Left renal pelvis (tissue), 4 donors: Measurements from ENCODE around the gene IFIH1. TPM values are rescaled to one million over a fixed set of nuclear protein-coding genes. Genes with fewer than 3 reads are reported as not detected.

ENCODE experiments used
- DNase-seq, 4 donors: peaks; one replicate each; pipeline ENCODE4 v3.0.0-alpha.2; 2013; ENCODE audit warnings: low read depth in 4 of 4, low spot score in 3 of 4
- polyA plus RNA-seq, 4 donors: library from polyadenylated mRNA; unstranded; fragments of 120-200 nt; gene quantifications; one replicate each; pipeline ENCODE4 v1.2.1, GENCODE V29; 2013; ENCODE audit not compliant: insufficient read length in 4 of 4

The IFIH1 gene
- polyA plus RNA-seq, 4 donors, result 4.9 to 8.4 (median 6.4) TPM

GRCh38 chr2:162261032-162261945 is 57.2 kb downstream of the IFIH1 start:
- no peak for DNase-seq

DNA sequence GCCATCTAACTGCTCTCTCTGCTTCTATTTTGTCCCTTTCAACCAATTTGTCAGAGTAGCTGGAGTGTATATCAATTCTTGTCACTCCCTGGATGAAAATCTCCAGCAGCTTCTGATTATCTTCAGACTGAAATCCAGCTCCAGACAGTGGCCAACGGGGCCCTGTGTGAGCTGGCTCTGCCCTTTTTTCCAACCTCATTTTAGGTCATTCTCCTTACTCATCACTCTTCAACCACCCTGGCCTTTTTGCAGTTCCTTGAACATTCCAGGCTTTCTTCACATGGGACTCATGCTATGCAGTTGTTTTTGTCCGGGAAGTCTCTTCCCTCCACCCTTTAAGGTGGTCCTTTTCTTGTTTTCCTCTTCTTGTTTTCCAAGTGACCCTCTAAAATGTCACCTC is 59.8 kb downstream of the IFIH1 start:
- no peak for DNase-seq

- DNase-seq, result no peak
Measured at GRCh38 chr2:162258169-162258568, 60.3 kb downstream of the IFIH1 start.

- DNase-seq, result no peak
Measured at GRCh38 chr2:162257425-162257824, 61.1 kb downstream of the IFIH1 start.

- no peak for DNase-seq
Measured at GRCh38 chr2:162256591-162256991, 61.9 kb downstream of the IFIH1 start.

- DNase-seq, result no peak
Measured at GRCh38 chr2:162254236-162254871, 64.1 kb downstream of the IFIH1 start.

- no peak for DNase-seq
Measured at GRCh38 chr2:162253435-162253834, 65.0 kb downstream of the IFIH1 start.

DNA sequence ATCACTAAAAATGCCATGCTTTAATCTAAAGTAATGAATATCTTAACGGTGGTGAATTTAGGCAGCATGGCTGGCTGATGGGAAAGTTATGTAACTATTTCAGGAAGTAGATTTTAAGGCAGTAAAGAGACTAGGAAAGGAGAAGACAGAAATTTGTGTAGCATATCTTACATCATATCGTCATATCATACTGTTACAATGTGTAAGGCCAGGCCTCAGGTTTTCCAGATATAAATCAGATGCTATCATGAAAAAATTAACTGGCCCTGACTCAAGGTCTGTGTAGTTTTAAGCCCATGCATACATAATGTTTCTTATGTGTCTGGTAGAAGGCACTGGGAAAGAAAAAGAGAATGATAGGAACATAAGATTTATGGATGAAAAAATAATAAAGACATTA is 66.3 kb downstream of the IFIH1 start:
- DNase-seq, result no peak

GRCh38 chr2:162245781-162246180 is 72.7 kb downstream of the IFIH1 start:
- DNase-seq, result no peak

DNA sequence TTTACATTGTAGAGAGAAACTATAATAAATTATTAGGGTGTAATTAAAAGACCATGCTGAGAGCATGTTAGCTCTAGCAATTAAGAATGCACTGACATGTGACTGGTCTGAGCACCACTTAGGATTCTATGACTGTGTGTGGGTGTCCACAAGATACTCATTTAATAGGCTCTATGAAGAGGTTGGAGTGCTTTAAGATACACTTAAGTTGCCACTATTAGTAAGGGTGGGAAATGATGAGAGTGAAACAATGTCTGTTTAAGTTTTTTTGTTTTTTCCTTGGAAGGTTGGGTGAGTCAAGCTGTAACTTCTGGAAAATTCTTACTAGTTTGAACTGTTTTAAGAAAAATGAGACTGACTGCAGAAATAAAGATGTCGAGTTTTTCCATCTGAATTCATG is 73.4 kb downstream of the IFIH1 start:
- DNase-seq, result no peak

DNA sequence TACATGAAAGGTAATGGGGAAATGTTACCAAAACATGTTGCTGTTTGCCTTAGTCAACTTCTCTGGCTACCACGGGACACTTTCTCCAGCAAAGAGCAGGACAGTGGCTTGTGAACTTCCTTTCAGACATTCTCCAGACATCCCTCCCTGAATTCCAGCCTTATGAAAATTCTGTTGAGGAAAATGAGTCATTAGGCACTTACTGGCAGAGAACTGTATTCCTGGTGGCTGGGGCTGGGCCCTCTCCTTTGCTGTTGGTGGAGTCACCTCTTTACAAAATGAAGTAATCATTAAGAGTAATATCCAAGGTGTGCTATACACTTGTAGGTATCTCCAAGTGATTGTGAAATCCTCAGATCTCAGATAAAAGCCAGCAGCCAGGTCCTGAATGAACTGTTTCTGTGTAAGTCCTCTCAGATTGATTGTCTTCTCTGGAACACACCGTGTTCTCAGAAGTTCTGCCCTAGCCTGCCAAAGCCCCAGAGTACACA is 73.9 kb downstream of the IFIH1 start:
- DNase-seq, result no peak

DNA sequence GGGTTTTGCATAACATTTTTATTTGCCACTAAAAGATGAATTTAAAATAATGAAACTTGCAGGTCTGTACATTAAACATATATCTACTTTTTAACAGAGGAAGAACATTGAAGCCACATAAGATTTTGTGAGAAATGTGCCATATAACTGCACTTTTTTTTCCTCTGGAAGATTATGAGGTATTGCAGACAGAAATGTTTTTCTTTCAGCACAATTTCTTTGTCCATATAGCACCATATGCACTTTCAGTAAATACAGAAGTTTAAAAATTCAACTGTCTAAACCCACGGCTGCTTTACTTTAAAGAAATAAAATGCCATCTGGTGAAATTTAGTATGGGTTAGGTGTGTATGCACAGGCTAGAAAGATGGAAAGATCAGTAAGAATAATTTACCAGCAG is 74.8 kb downstream of the IFIH1 start:
- no peak for DNase-seq

DNA sequence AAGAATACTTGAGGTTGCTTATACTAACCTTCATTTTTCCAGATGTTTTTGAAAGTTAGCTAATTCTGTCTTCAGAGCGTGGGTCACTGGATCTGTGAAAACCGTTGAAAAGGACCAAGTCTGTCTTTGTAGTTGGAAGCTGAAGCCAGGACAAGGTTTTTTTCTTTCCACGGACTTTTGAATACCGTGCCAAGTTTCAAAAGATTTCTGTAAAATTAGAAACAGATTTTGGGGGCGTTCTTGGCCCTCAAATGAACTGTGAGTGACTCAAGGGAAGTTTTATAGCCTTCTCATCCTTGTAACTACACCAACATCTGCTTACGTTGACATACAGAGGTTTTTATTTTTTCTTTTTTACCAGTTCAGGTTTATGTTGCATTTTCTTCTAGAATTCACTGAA is 75.2 kb downstream of the IFIH1 start, which contains the start of gene FAP:
Gene FAP (minus strand): TSS at position 152 of the 400 bp plus-strand sequence. CDS start 118 bp downstream, at position 34.
- DNase-seq, result no peak

DNA sequence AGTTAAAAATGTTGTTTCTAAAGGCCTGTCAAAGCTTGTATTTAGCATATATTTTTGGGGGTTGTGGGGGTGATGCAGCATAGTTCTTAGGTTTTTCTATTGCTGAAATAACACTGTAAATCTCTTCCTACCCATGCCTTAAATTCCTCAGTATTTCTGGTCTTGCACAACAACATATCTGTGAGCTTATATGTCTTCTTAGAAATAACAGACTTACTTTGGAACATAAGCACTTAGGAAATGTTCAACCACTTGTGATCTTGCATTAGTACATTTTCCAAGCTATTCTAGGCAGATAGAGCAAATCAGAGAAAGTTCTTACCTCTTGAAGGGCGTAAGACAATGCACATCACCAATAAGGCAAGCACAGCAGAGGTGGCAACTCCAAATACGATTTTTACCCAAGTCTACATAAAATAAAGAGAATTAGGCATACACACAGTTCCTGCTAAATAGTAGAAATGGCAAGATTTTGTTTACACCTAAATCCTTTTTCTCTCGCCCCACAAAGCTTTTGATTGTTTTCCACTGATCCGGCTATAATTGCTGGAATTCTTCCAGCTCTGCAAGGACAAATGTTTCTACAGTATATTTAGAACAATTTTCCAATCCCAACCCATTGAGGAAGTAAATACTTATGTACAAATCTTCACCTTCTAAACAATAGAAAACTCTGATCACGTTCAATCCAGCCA is 75.8 kb downstream of the IFIH1 start:
- DNase-seq, result no peak

DNA sequence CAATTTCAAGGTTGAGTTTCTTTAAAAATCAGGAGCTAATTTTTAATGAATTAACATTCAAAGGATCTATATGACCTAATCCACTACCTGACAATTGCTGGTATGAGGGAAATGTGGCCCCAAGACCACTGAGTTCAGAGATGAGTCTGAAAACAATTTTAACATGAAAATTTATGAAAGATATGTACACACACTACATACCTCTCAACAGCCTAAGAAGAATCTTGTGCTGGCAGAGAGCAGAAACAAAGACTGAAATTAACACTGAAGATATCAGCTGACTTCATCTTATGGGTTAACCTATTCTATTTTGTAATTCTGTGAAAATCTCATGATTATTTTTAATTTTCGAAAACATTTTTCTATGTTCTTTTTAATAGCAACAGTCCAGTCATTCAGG is 76.9 kb downstream of the IFIH1 start:
- DNase-seq, result no peak

- DNase-seq, result no peak
Measured at GRCh38 chr2:162234620-162235462, 83.6 kb downstream of the IFIH1 start.

DNA sequence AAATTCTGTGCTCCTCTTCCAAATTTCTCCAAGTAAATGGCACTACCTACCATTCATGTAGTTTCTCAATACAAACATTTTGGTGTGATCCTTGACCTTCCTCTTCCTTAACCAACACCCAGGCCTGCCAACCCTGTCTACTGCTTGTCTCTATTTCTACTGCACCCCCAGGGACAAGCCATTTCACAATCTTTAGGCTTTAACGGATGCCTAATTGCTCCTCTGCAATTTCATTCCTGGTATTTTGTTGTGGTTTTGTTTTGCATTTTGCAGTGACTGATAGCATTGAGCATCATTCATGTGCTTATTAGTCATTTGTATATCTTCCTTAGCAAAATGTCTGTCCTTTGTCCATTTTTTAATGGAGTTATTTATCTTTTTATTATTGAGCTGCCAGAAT is 85.3 kb downstream of the IFIH1 start:
- no peak for DNase-seq

DNA sequence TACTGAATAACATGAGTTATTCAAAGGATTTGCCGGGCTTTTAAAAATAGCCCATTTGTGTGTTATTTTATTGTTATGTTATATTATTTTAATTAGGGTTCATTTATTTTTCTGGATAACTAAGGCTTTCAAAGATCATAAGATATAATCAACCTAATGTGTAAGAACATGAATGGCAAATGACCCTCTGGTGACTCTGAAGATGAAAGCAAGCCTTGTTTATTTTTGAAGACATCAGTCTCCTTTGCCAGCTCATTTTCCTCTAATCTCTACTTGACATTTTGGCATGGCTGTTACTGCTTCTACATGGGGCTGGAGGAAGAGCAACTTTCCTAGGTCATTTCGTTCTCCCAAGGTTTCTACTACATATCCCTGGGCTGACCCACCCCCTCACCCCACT is 85.8 kb downstream of the IFIH1 start:
- DNase-seq, result no peak

GRCh38 chr2:162232027-162232426 is 86.5 kb downstream of the IFIH1 start:
- no peak for DNase-seq

DNA sequence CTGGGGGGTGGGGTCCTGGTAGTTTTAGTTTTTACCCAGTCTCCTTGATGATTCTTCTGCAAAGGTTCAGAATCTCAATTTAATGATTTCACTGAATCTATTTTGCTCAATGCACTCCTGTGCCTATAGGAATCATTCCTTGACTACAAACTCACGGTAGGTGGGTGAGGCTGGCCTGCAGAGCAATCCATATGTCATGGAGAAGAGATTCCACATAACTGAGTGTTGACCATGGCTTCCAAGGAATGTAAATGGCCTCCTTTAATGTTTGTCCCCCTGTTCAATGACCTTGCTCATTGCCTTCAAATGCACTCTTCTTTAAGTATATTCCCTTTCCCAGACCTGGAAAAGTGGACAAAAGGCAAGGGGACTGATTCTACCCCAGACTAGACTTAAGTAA is 87.7 kb downstream of the IFIH1 start:
- no peak for DNase-seq
